Panc1 (cell line): ENCODE results near the gene GTF2H2C_2.
"Not testable (repeated sequence)": the region's sequence is repeated elsewhere in the genome, so short reads cannot be mapped to it uniquely, and the experiment has no call there.

Experiments used
- ATAC-seq: fragments of 200-7000 bp; cut with Tn5 transposase; 2 replicates; pipeline ENCODE4 v1.9.1; 2020; ENCODE audit warnings: mild to moderate bottlenecking, moderate library complexity
- BruUV-seq: library from RNA; stranded (reverse); fragments of 400-500 nt; replicated peaks from 2 replicates; lab custom pipeline; 2021; lab: Mats Ljungman, UMichigan
- CTCF ChIA-PET: fragments of 300-600 bp; sonication (Branson Sonifier 250); formaldehyde crosslinking; loops from one replicate; lab custom pipeline; 2022; ENCODE audit warnings: antibody characterized with exemption; lab: Charles Lee
- POLR2A ChIA-PET: fragments of 300-600 bp; sonication (Branson Sonifier 250); formaldehyde crosslinking; loops from one replicate; lab custom pipeline; 2022; ENCODE audit warnings: antibody characterized with exemption; lab: Charles Lee
- DNase-seq: peaks from one replicate; pipeline ENCODE4 v3.0.0-alpha.2; 2010; ENCODE audit warnings: low read depth, low spot score
- H3K27ac ChIP-seq: 2 replicates; pipeline ENCODE4 v1.5.1; 2011; ENCODE audit warnings: mild to moderate bottlenecking, low read length, inconsistent platforms
- H3K27me3 ChIP-seq: fragments of 200-500 bp; sonication (Bioruptor generic); 2 replicates; pipeline ENCODE4 v1.6.0; 2014; ENCODE audit warnings: low read length, inconsistent platforms; ENCODE audit not compliant: control insufficient read depth, insufficient read depth
- H3K36me3 ChIP-seq: fragments of 200-500 bp; sonication (Bioruptor generic); 2 replicates; pipeline ENCODE4 v1.5.1; 2014; ENCODE audit warnings: inconsistent platforms, mild to moderate bottlenecking, low read length, moderate library complexity; ENCODE audit not compliant: control insufficient read depth, insufficient read depth
- H3K4me1 ChIP-seq: 2 replicates; pipeline ENCODE4 v1.5.1; 2011; ENCODE audit warnings: inconsistent platforms, mild to moderate bottlenecking, low read length, moderate library complexity; ENCODE audit not compliant: control insufficient read depth, insufficient read depth
- H3K4me3 ChIP-seq, 2 experiments: 2 replicates each; pipeline ENCODE4 v1.5.1; 2011 to 2012; ENCODE audit warnings: low read depth in 2 of 2, low read length in 2 of 2, mild to moderate bottlenecking in 2 of 2, inconsistent platforms in 1 of 2, moderate library complexity in 1 of 2
- H3K9me3 ChIP-seq: fragments of 200-500 bp; sonication (Bioruptor generic); 2 replicates; pipeline ENCODE4 v1.5.1; 2014; ENCODE audit warnings: low read depth, mild to moderate bottlenecking, inconsistent platforms, low read length, moderate library complexity; ENCODE audit not compliant: control insufficient read depth, insufficient read depth
- in situ Hi-C: cut with HindIII; loops from 2 replicates; pipeline ENCODE4 v1.10.0; 2016; ENCODE audit warnings: low sequenced_read_pairs, low pct_unique_long_range_greater_than_20kb
- intact Hi-C: fragments of 100-400 bp; cut with micrococcal nuclease; formaldehyde crosslinking; loops from one replicate; pipeline ENCODE4 v1.10.0; 2022; ENCODE audit not compliant: unreplicated experiment

The GTF2H2C_2 gene

DNA sequence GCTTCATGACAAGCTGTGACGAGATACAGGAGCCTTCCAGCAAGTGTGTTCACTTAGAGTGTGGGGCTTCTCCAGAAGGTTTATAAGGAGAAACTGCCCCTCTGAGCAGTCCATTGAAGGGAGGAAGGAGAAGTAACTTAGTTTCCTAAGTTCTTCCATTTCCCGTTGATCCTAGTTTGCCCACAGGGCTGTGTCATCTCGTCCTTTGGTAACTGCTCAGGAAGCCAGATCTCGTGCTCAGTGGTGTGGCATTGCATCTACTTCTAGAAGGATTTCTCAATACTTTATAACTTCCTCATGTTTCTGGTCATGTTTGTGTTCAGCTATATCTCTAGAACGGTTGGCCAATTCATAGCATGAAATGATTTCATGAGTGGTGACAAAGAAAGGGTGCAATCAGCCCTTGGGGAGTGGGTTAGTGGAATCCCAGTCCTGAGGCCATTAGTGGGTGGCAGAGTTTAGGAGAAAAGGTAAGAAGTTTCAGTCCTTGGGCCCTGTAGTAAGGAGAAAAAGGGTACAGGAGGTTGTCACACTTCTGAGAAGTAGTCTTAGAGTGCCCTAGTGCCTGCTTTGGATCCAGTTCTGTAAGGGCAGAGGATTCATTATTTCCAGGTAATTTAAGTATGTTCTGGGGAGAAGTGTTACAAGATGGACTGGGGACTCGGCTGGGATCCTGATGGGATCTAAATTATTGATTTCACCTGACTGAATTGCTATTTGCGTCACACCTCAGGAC, 36.2 kb downstream of the GTF2H2C_2 start:
- CTCF ChIA-PET, H3K27me3 ChIP-seq, POLR2A ChIA-PET, H3K4me3 ChIP-seq, H3K27ac ChIP-seq, ATAC-seq, BruUV-seq, DNase-seq, in situ Hi-C loops, H3K9me3 ChIP-seq, intact Hi-C loops, H3K4me1 ChIP-seq, H3K36me3 ChIP-seq: not testable (repeated sequence)

DNA sequence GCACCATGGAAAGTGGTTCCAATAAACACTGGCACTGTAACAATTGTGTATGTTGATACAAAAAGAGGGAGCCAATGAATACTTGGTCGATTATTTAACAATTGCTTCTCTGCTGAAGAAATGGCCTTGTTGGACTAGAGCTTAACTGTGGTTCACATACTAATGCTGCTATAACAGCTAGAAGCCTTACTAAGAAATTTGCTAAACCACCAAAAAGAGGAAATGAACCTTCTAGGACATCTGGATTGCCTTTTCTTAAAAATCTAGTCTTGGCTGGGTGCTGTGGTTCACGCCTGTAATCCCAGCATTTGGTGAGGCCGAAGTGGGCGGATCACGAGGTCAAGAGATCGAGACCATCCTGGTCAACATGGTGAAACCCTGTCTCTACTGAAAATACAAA, 41.9 kb downstream of the GTF2H2C_2 start:
- H3K36me3 ChIP-seq, H3K4me1 ChIP-seq, POLR2A ChIA-PET, H3K27me3 ChIP-seq, BruUV-seq, in situ Hi-C loops, H3K27ac ChIP-seq, intact Hi-C loops, CTCF ChIA-PET, DNase-seq, H3K4me3 ChIP-seq, H3K9me3 ChIP-seq: not testable (repeated sequence)
- ATAC-seq, result 0 out of 2 replicates have a peak, but pooled peaks have one; percentile 8

DNA sequence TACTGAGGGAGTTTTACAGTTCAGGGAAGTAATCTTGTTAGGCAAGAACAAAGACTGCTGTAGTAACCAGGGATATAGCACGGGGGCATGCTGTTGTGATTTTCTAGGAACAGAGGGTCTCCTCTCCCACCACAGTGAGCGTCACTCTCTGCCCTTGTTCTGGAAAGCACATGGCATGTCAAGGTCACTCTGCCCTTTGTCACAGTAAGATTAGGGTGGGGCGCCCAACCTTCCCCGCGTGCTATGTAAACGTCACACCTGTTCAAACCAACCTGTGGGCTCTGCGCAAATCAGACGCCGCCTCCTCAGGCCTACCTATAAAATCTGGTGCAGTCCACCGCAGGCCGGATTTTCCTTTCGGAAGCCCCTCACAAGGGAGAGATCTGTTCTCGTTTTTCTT, 44.0 kb downstream of the GTF2H2C_2 start:
- in situ Hi-C loops, H3K36me3 ChIP-seq, H3K4me3 ChIP-seq, POLR2A ChIA-PET, H3K4me1 ChIP-seq, H3K9me3 ChIP-seq, intact Hi-C loops, ATAC-seq, BruUV-seq, H3K27me3 ChIP-seq, CTCF ChIA-PET, H3K27ac ChIP-seq, DNase-seq: not testable (repeated sequence)

DNA sequence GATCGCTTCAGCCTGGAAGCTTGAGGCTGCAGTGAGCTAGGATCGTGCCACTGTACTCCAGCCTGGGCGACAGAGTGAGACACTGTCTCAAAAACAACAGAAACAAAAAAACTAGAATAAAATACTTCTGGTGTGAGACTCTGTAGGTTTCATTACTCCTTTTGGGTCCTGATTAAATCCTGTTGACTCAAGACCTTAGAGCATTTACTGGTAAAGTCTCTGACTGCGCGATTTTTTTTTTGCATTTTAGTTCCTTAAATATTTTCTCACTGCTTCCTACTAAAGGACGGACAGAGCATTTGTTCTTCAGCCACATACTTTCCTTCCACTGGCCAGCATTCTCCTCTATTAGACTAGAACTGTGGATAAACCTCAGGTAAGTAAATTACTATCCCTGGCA, 46.8 kb downstream of the GTF2H2C_2 start:
- BruUV-seq, H3K27ac ChIP-seq, ATAC-seq, H3K9me3 ChIP-seq, intact Hi-C loops, H3K4me3 ChIP-seq, in situ Hi-C loops, POLR2A ChIA-PET, DNase-seq, H3K36me3 ChIP-seq, CTCF ChIA-PET, H3K4me1 ChIP-seq, H3K27me3 ChIP-seq: not testable (repeated sequence)

DNA sequence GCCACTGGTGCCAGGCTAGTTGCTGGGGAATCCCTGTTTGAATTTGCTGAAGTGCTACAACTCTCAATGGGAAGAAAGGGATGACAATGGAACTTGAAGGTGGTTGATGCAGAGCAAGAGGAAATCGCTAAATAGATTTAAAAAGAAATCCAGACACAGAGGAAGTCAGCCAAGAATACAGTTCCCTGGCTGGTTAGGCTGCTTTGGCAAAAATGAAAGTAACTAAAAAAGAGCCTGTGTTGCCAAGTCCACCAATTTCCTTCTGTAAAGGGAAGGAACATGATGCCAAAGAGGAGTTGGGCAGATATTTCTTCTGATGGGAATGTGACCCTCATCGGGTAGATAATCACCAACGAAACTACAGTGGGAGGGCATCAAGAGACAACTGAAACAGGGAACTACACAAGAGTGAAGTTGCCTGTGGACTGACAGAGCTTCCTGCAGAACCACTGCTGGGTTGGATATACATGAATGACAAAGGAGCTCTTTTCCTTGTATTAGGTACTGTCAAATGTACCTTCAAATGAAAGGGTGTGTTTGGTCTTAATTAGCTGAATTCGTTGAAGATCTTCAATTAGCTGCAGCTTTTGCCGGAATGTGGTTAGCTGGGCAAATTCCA, 49.0 kb downstream of the GTF2H2C_2 start:
- H3K9me3 ChIP-seq, H3K4me3 ChIP-seq, DNase-seq, H3K27me3 ChIP-seq, POLR2A ChIA-PET, H3K4me1 ChIP-seq, H3K36me3 ChIP-seq, intact Hi-C loops, H3K27ac ChIP-seq, BruUV-seq, in situ Hi-C loops, CTCF ChIA-PET: not testable (repeated sequence)
- ATAC-seq, result peak; percentile 59; the same call in 1 of the 2 replicates

DNA sequence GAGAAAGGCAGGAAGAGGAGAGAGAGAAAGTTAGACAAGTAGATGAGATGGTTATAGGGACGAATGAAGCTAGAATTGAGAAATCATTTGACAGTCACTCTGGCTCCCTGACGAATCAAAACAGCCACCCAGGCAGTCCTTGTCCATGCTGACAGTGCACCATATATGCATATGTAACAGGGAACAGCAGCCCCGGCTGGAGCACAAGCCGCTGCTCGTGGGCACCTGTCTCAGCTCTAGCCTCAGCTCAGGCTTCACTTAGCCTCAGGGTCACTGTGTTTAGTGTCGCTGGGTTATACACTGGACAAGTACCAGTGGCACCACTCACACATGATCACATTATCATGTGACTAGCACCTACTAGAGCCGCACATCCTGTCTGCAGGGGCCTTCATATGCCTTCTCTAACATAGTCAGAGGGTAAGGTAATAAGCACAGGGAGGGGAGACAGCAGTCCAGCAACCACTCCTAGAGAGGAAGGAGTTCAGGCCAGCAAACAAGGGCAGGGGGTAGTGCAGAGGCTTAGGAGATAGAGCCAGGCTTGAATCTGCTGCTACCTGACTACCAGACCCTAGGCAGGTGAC, 54.9 kb downstream of the GTF2H2C_2 start:
- BruUV-seq, in situ Hi-C loops, H3K27me3 ChIP-seq, H3K9me3 ChIP-seq, H3K4me1 ChIP-seq, H3K27ac ChIP-seq, intact Hi-C loops, POLR2A ChIA-PET, H3K36me3 ChIP-seq, H3K4me3 ChIP-seq, DNase-seq, CTCF ChIA-PET: not testable (repeated sequence)
- peak; percentile 70 for ATAC-seq
